AG09319 (cell line): ENCODE results near the gene KCNIP4.

Source experiments
- DNase-seq: peaks from one replicate; pipeline ENCODE4 v3.0.0-alpha.2; 2010; ENCODE audit warnings: low read depth; ENCODE audit errors: extremely low read depth
- TF ChIP-seq, protein P1 (sequence below): IDR thresholded peaks from 2 replicates; pipeline ENCODE4 v1.5.1; 2011; ENCODE audit warnings: low read depth, mild to moderate bottlenecking, inconsistent platforms, low read length, moderate library complexity

Gene KCNIP4

DNA sequence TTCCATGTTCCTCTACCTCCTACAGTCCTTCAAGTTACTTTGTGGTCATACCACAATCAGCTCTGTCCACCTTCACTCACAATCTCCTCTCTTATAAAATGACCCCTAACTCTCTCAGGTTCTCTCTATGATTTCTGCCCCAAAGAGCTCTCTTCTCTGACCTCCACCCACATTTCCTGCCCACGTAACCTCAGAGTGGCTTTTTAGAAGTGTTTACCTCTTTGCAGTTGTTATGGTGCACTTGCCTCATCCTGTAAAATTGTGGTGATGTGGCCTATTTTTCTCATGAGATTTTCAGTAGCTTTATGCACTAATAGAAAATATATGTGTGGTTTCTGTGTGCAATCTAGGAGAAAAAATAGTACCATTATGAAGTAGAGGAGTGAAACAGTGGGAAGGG is 1032.5 kb downstream of the KCNIP4 start:
- TF ChIP-seq, protein P1, sequence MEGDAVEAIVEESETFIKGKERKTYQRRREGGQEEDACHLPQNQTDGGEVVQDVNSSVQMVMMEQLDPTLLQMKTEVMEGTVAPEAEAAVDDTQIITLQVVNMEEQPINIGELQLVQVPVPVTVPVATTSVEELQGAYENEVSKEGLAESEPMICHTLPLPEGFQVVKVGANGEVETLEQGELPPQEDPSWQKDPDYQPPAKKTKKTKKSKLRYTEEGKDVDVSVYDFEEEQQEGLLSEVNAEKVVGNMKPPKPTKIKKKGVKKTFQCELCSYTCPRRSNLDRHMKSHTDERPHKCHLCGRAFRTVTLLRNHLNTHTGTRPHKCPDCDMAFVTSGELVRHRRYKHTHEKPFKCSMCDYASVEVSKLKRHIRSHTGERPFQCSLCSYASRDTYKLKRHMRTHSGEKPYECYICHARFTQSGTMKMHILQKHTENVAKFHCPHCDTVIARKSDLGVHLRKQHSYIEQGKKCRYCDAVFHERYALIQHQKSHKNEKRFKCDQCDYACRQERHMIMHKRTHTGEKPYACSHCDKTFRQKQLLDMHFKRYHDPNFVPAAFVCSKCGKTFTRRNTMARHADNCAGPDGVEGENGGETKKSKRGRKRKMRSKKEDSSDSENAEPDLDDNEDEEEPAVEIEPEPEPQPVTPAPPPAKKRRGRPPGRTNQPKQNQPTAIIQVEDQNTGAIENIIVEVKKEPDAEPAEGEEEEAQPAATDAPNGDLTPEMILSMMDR: no peak

DNA sequence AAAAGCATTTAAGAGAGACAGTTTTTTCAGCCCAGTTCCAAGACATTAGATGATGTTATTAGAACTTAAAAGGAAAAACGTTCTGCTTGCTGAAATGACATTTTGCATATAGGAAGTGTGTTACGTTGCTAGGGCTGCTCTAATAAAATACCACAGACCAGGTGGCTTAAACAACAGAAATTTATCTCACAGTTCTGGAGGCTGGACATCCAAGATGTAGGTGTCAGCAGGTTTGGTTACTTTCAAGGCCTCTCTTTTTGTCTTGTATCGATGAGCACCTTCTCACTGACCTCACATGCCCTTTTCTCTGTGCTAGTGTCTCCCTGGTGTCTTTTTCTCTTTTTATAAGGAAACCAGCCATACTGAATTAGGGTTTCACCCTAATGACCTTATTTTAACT is 1043.6 kb downstream of the KCNIP4 start:
- no peak for DNase-seq
- TF ChIP-seq, protein P1: no peak

More for the DNA sequence above, 1032.5 kb downstream of the KCNIP4 start:
- DNase-seq: no peak

DNA sequence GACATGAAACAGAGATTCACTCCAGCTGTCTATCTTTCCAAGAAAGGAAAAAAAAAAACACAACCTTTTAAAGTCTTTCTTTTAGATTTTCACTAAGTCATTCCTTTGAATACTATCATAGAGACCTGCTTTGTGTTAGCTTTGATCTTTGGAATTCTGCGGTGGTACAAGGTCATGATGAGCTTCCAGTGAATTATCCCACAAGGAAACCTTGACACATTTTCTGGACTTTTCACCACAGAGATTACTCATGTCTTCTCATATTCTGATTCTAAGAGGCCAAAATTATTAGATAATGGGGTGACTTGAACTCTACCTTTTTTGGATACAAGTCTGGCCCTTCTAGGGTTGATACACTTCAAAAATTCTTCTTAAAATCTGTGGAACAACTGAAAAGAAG is 1046.7 kb downstream of the KCNIP4 start:
- TF ChIP-seq, protein P1: no peak
- DNase-seq: no peak

DNA sequence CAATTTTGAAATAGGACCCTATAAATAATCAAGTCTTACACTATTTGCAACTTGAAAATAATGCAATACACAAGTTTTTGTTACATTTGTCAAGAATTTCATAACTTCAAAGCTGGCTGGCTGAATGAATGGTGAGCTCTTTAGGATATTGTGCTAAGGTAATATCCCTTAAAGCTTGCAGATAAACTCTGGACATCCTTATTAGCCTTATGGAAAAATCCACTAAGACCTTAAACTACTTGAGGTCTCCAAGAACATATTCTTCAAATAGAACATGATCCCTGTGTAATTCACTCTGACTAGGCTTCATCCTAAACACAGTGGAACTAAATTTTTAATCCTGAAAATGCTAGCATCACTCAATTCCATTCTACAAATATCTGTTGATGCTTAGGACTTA is 1049.0 kb downstream of the KCNIP4 start:
- DNase-seq: no peak
- TF ChIP-seq, protein P1: no peak

DNA sequence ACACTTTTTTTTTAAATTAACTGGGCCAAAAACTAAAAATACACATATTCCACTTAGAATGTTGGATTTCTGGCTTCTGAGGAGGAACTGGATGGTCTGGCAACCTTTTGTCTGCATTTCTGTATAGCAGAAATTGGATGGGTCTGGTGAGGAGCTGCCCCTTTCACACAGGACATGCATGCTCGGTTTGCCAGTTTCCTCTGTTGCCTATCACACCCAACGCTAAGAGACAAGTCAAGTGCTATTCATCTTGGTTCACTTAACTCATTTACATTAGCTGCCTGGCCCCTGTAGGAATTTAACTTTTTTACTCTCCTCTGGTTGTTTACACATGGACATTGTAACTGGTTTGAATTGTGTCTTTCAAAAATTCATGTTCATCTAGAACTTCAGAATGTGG is 1052.6 kb downstream of the KCNIP4 start:
- DNase-seq: no peak
- TF ChIP-seq, protein P1: no peak

DNA sequence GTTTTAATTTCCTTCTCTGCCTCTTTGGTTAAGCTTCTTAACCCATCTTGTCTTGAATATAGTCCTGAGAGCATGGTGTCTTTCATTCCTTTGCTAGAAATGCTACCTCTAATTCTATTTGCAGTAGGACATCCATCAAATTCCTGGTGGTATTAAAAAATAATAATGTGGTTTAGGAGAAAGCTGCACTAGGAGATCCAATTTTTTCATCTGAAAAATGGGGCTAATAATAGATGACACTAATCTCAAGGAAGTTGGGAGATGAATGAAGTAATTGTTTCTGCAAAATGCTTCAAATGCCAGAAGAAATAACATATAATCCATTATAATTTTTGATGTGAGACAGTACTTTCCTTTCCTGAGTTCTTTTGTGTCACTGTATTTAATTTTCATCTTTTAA is 1053.4 kb downstream of the KCNIP4 start:
- TF ChIP-seq, protein P1: no peak
- DNase-seq: no peak

DNA sequence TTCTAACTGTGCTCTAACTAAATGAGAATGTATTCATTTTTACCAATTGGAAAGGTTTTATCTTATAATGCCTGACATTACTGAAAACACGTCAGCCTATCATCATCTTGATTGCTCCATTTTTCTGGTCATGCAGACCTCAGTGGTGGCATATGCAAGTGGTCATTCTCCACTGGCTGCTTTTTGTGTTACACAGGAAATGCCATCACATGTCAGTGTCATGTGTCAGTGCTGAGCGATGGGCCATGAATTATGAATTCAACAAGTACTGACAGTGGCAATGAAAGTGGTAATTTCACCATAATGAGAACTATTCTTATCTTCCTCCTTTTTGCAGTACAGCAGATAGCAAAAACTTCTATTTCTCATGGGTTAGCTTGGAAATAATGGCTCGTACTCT is 1057.8 kb downstream of the KCNIP4 start:
- TF ChIP-seq, protein P1: no peak

More for the DNA sequence above, 1057.8 kb downstream of the KCNIP4 start:
- no peak for DNase-seq
